IPS-18c (cell line): ENCODE results near the gene SVOPL.
"Not testable (repeated sequence)": the region's sequence is repeated elsewhere in the genome, so short reads cannot be mapped to it uniquely, and the experiment has no call there.

ENCODE experiments used
- H3K4me3 ChIP-seq: 2 replicates; pipeline ENCODE4 v1.7.0; 2013; ENCODE audit warnings: low read depth, mild to moderate bottlenecking, low read length, moderate library complexity; ENCODE audit not compliant: insufficient read depth
- H3K9me3 ChIP-seq: one replicate; pipeline ENCODE4 v1.6.1; 2013; ENCODE audit warnings: mild to moderate bottlenecking, low read length, moderate library complexity; ENCODE audit not compliant: control insufficient read depth, insufficient read depth

Gene SVOPL

GRCh38 chr7:138713191-138713590, 12.0 kb upstream of the SVOPL start:
- H3K9me3 ChIP-seq, result no peaks in the 10 kb centered on the region
- no peak overlapping the region for H3K4me3 ChIP-seq

DNA sequence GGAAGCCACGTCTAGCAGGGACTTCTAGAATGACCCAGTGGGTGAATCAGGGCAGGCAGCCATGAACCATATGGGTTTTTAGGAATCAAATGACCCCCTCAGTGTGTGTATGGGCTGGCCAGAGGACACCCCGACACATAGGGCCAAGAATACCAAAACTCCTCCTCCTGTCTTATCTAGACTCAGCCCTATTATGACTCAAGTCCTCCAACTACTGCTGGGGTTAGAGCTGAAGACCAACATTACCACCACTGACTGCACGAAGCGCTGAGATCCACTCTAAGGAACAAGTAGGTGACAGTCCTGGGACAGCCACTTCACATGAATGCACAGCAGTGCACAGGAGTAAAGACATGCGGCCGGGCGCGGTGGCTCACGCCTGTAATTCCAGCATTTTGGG, 11.5 kb upstream of the SVOPL start:
- Histone ChIP-seq H3K9me3 (no peaks in the 10 kb centered on the region), H3K4me3 (no peak overlapping the region)

- no peak overlapping the region for H3K4me3 ChIP-seq
- no peaks in the 10 kb centered on the region for H3K9me3 ChIP-seq
Observed at GRCh38 chr7:138710536-138711385, 9.6 kb upstream of the SVOPL start.

- no peak overlapping the region for H3K4me3 ChIP-seq
Observed at GRCh38 chr7:138705167-138705566, 4.0 kb upstream of the SVOPL start.

GRCh38 chr7:138701537-138701923, 368 bp upstream of the SVOPL start:
- peaks cover 2% of the 10 kb centered on the region for H3K9me3 ChIP-seq

More at GRCh38 chr7:138705167-138705566, 4.0 kb upstream of the SVOPL start:
- no peaks in the 10 kb centered on the region for H3K9me3 ChIP-seq

DNA sequence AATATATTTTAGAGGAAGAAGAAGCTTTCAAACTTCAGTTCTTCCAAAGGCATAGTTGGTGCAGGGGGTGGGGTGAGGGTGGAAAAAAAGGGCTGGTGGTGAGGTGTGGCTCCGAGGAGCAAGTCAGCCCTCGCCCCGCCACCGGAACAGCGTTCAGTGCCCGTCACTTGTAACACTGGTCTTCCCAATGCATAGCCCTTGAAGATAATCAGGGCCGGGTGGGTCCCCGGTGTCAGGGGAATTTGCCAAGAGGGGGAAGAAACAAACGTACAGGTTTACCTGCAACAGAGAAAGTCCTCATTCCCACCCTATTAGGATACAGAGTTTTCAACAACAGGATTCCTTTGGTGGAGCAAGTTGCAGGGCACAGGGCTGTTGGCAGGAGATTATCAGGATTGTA, 1.5 kb downstream of the SVOPL start:
- H3K4me3 ChIP-seq, result no peak overlapping the region

More at GRCh38 chr7:138701537-138701923, 368 bp upstream of the SVOPL start:
- no peak overlapping the region for H3K4me3 ChIP-seq

GRCh38 chr7:138698281-138698680, 2.9 kb downstream of the SVOPL start:
- peaks cover 5% of the 10 kb centered on the region for H3K9me3 ChIP-seq

More for the DNA sequence above, 1.5 kb downstream of the SVOPL start:
- peaks cover 5% of the 10 kb centered on the region for H3K9me3 ChIP-seq

DNA sequence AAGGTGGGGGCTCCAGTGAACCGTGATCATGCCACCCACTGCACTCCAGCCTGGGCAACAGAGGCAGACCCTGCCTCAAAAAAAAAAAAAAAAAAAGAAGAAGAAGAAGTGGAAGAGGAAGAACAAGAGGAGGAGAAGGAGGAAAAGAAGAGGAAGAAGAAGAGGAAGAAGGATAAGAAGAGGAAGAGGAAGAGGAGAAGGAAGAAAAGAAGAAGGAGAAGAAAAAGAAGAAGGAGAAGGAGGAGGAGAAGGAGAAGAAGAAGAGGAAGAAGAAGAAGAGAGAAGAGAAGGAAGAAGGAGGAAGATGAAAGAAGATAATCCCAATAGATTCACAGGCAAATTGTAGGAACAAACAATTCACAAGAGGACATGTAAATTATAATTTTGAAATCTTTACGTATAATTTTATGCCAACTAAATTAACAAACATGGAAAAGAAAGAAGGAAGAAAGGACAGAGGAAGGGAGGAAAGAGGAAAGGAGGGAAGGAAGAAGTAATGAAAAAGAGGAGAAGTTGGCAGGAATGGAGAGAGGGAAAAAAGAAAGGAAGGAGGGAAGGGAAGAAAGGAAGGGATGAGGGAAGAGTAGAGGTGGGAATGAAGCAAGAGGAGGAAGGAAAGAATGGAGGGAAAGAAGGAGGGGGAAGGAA, 3.5 kb downstream of the SVOPL start:
- Histone ChIP-seq H3K9me3 (peaks cover 5% of the 10 kb centered on the region), H3K4me3 (no peak overlapping the region)

More at GRCh38 chr7:138698281-138698680, 2.9 kb downstream of the SVOPL start:
- H3K4me3 ChIP-seq, result no peak overlapping the region

DNA sequence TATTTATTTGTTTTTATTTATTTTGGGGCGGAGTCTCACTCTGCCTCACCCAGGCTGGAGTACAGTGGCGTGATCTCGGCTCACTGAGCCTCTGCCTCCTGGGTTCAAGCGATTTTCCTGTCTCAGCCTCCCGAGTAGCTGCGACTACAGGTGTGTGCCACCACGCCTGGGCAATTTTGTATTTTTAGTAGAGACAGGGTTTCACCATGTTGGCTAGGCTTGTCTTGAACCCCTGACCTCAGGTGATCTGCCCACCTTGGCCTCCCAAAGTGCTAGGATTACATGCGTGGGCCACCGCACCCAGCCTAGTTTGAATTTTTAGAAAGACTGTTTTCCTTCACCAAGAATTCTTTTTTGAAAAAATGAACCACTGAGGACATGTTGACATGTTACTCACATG, 5.4 kb downstream of the SVOPL start:
- not testable (repeated sequence) for H3K9me3 ChIP-seq, H3K4me3 ChIP-seq

DNA sequence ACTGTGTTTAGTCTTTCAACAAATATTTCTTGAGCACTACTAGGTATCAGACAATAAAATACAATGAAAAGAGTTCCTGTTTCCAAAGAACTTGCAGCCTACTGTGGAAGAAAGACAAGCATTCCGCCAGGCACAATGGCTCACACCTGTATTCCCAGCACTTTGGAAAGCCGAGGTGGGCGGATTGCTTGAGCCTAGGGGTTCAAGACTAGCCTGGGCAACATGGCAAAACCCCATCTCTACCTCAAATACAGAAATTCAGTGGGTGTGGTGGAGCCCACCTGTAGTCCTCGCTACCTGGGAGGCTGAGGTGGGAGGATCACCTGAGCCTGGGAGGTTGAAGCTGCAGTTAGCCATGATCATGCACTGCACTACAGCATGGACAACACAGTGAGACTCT, 6.1 kb downstream of the SVOPL start:
- Histone ChIP-seq H3K4me3 (no peak overlapping the region), H3K9me3 (peaks cover 5% of the 10 kb centered on the region)

DNA sequence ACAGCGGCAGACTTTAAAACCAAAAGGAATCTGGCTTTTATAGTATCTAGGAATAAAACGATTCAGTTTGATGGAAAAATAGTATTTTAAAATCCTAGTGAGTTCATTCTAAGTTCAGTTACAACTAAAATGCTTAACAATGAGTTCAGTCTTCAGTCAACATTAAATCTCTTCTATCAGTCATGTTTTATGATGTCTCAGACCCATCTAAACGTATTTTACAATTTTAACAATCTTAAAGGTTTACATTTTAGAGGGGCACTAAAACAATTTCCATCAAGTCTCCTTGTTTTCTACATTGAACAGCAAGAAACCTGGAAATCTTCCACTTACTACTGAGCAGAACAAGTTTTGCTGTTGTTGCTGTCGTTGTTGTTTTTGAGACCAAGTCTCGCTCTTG, 10.0 kb downstream of the SVOPL start:
- H3K4me3 ChIP-seq, result no peak overlapping the region
- peaks cover 3% of the 10 kb centered on the region for H3K9me3 ChIP-seq

- peaks cover 3% of the 10 kb centered on the region for H3K9me3 ChIP-seq
Observed at GRCh38 chr7:138690495-138690894, 10.7 kb downstream of the SVOPL start.

DNA sequence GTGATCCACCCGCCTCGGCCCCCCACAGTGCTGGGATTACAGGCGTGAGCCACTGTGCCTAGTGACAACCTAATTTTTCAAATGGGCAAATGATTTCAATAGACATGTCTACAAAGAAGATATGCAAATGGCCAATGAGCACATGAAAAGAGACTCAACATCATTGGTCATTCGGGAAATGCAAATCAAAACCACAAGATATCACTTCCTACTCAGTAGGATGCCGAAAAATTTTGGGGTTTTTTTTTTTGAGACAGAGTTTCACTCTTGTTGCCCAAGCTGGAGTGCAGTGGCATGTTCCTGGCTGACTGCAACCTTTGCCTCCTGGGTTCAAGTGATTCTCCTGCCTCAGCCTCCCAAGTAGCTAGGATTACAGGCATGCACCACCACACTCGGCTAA, 13.1 kb downstream of the SVOPL start:
- H3K9me3 ChIP-seq, result not testable (repeated sequence)

More at GRCh38 chr7:138690495-138690894, 10.7 kb downstream of the SVOPL start:
- no peak overlapping the region for H3K4me3 ChIP-seq

DNA sequence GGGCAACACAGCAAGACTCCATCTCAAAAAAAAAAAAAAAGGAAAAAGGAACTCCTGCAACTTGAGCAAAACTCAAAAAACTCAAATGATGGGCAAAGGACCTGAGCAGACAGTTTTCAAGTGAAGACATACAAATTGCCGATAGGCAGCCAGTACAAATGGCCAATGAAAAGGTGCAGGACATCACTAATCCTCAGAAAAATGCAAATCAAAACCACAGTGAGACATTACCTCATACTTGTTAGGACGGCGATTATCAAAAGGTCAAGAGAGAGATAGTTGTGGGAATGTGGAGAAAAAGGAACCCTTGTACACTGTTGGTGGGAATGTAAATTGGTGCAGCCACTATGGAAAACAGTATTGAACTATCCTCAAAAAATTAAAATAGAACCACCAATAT, 16.8 kb downstream of the SVOPL start:
- Histone ChIP-seq H3K4me3 (no peak overlapping the region), H3K9me3 (peaks cover 3% of the 10 kb centered on the region)

More for the DNA sequence above, 13.1 kb downstream of the SVOPL start:
- H3K4me3 ChIP-seq, result not testable (repeated sequence)

- Histone ChIP-seq H3K9me3 (peaks cover 3% of the 10 kb centered on the region), H3K4me3 (no peak overlapping the region)
Observed at GRCh38 chr7:138679793-138680192, 21.4 kb downstream of the SVOPL start.

DNA sequence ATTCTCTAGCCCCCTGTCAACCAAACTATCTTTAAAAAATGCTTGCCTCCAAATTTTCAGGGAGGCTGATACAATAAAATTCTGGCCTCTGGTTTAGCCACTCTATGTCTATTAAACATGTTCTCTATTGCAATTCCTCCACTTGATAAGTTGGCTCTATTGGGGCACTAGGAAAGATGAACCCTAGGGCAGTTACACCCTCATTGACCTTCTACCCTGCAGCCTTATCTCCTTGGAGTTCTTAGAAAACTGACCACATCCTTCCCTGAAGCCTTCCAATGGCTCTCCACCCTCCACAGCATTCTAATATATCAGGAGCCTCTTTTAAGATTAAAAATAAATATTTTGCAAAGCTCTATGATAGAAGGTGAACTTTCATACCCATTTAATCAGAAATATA, 30.6 kb downstream of the SVOPL start:
- peaks cover 3% of the 10 kb centered on the region for H3K9me3 ChIP-seq
- H3K4me3 ChIP-seq, result no peak overlapping the region

- no peak overlapping the region for H3K4me3 ChIP-seq
- peaks cover 4% of the 10 kb centered on the region for H3K9me3 ChIP-seq
Observed at GRCh38 chr7:138669364-138669763, 31.8 kb downstream of the SVOPL start.

DNA sequence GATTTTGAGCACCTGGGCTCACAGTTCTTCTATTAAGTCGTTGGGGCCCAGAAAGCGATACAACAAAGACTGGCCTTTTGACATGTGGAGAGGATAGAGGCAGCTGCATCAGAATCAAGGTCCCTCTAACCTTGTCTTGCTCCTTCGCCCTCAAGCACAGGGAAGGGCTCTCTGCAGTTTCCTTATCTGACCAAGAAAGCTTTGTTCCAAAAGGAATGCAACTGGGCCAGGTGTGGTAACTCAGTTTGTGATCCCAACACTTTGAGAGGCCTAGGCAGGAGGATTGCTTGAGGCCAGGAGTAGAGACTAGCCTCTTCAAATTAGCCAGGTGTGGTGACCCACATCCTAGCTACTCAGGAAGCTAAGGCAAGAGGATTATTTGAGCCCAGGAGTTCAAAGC, 32.2 kb downstream of the SVOPL start:
- no peak overlapping the region for H3K4me3 ChIP-seq
- H3K9me3 ChIP-seq, result peaks cover 5% of the 10 kb centered on the region
